CD14-positive monocyte (primary cell): ENCODE results near the gene IGFALS. TPM values are rescaled to one million over a fixed set of nuclear protein-coding genes. Genes with fewer than 3 reads are reported as not detected.

Experiments
- DNase-seq, 3 donors: peaks; one replicate each; pipeline ENCODE4 v3.0.0-alpha.2; 2011 to 2022
- H2AFZ ChIP-seq: 2 replicates; pipeline ENCODE4 v1.6.0; 2012; ENCODE audit warnings: mild to moderate bottlenecking, low read depth, low read length, inconsistent platforms; ENCODE audit not compliant: insufficient read depth, poor library complexity, severe bottlenecking
- H3K27ac ChIP-seq, 2 donors: 1 replicate in 1 of 2; 2 replicates in 1 of 2; pipeline ENCODE4 v1.5.1; 2012 to 2013; ENCODE audit warnings: low read length in 2 of 2, control low read depth in 1 of 2, inconsistent platforms in 1 of 2, low read depth in 1 of 2, mild to moderate bottlenecking in 1 of 2
- H3K27me3 ChIP-seq, 2 donors: one replicate each; pipeline versions ENCODE4 v1.6.0 to v1.6.1; 2011 to 2013; ENCODE audit warnings: low read length in 2 of 2; ENCODE audit not compliant: control insufficient read depth in 2 of 2, insufficient read depth in 2 of 2
- H3K36me3 ChIP-seq, 2 donors: replicated peaks in 1 of 2; 1 replicate in 1 of 2; 2 replicates in 1 of 2; pipeline versions ENCODE4 v1.5.1 to v1.6.1; 2012 to 2013; ENCODE audit warnings: low read length in 2 of 2, control low read depth in 1 of 2, inconsistent platforms in 1 of 2, mild to moderate bottlenecking in 1 of 2; ENCODE audit not compliant: insufficient read depth in 2 of 2, control insufficient read depth in 1 of 2
- H3K4me1 ChIP-seq, 2 donors: 1 replicate in 1 of 2; 2 replicates in 1 of 2; pipeline versions ENCODE4 v1.5.1 to v1.6.1; 2012 to 2013; ENCODE audit warnings: low read length in 2 of 2, control low read depth in 1 of 2, inconsistent platforms in 1 of 2, mild to moderate bottlenecking in 1 of 2, moderate library complexity in 1 of 2; ENCODE audit not compliant: insufficient read depth in 2 of 2, control insufficient read depth in 1 of 2
- H3K4me2 ChIP-seq: replicated peaks from 2 replicates; pipeline ENCODE3; 2012; ENCODE audit warnings: low read length, moderate library complexity, mild to moderate bottlenecking; ENCODE audit not compliant: poor library complexity, severe bottlenecking; ENCODE audit errors: extremely low read depth
- H3K4me3 ChIP-seq, 3 experiments: fragments of 200-600 bp in 1 of 3; sonication (generic) in 1 of 3; replicated peaks in 1 of 3; 1 replicate in 2 of 3; 2 replicates in 1 of 3; pipeline ENCODE4 v1.5.1; 2011 to 2013; ENCODE audit warnings: low read length in 3 of 3, mild to moderate bottlenecking in 3 of 3, control low read depth in 2 of 3, low read depth in 2 of 3, inconsistent platforms in 1 of 3, moderate library complexity in 1 of 3
- H3K79me2 ChIP-seq: 2 replicates; pipeline ENCODE4 v1.6.0; 2012; ENCODE audit warnings: mild to moderate bottlenecking, control low read depth, inconsistent platforms, low read length, moderate library complexity; ENCODE audit not compliant: insufficient read depth
- H3K9ac ChIP-seq: 2 replicates; pipeline ENCODE4 v1.6.0; 2017; ENCODE audit warnings: low read length, mild to moderate bottlenecking; ENCODE audit not compliant: insufficient read depth, poor library complexity, severe bottlenecking
- H3K9me3 ChIP-seq, 2 donors: replicated peaks in 1 of 2; 1 replicate in 1 of 2; 2 replicates in 1 of 2; pipeline versions ENCODE4 v1.5.1 to v1.6.1; 2012 to 2013; ENCODE audit warnings: low read length in 2 of 2, control low read depth in 1 of 2; ENCODE audit not compliant: control insufficient read depth in 1 of 2, insufficient read depth in 1 of 2
- H4K20me1 ChIP-seq: 2 replicates; pipeline ENCODE4 v1.6.0; 2012; ENCODE audit warnings: mild to moderate bottlenecking, low read length, control low read depth, moderate library complexity; ENCODE audit not compliant: insufficient read depth
- H3K27ac Mint-ChIP-seq, 7 donors: one replicate each; pipeline ENCODE4 v1.8.0; 2020; ENCODE audit warnings: mild to moderate bottlenecking in 7 of 7, mixed read lengths in 7 of 7, moderate library complexity in 6 of 7, inconsistent platforms in 2 of 7
- H3K27me3 Mint-ChIP-seq, 3 donors: one replicate each; pipeline ENCODE4 v1.8.0; 2021 to 2022; ENCODE audit warnings: low read depth in 3 of 3, mild to moderate bottlenecking in 3 of 3, mixed read lengths in 3 of 3, moderate library complexity in 3 of 3, inconsistent platforms in 1 of 3
- H3K36me3 Mint-ChIP-seq, 2 donors: one replicate each; pipeline ENCODE4 v1.8.0; 2020; ENCODE audit warnings: mixed read lengths in 2 of 2, inconsistent platforms in 1 of 2, mild to moderate bottlenecking in 1 of 2
- H3K4me1 Mint-ChIP-seq: one replicate; pipeline ENCODE4 v1.8.0; 2020; ENCODE audit warnings: mild to moderate bottlenecking, mixed read lengths
- H3K4me3 Mint-ChIP-seq, 2 donors: one replicate each; pipeline ENCODE4 v1.8.0; 2020; ENCODE audit warnings: mild to moderate bottlenecking in 2 of 2, mixed read lengths in 2 of 2, moderate library complexity in 1 of 2
- H3K9me3 Mint-ChIP-seq, 7 donors: one replicate each; pipeline ENCODE4 v1.8.0; 2020 to 2022; ENCODE audit warnings: mixed read lengths in 7 of 7, mild to moderate bottlenecking in 6 of 7, moderate library complexity in 6 of 7, inconsistent platforms in 2 of 7
- CTCF ChIP-seq: fragments of 200-600 bp; IDR thresholded peaks from one replicate; pipeline ENCODE4 v1.8.0; 2022; ENCODE audit warnings: antibody characterized with exemption, mild to moderate bottlenecking
- WGBS: methylation state at CpG from one replicate; pipeline ENCODE4 v1.1.5; 2013; ENCODE audit warnings: missing lambda C conversion rate; ENCODE audit not compliant: insufficient coverage; 5-methylcytosine and 5-hydroxymethylcytosine counted together
- intact Hi-C, 2 donors: fragments of 100-400 bp; cut with micrococcal nuclease; formaldehyde crosslinking; loops; one replicate each; pipeline versions ENCODE4 v1.15.0 to v1.15.1; 2023
- polyA plus RNA-seq, 3 donors: library from polyadenylated mRNA; depleted of rRNA in 1 of 3; unstranded in 2 of 3; stranded (reverse) in 1 of 3; fragments of 300-500 nt in 2 of 3; fragments of >200 nt in 1 of 3; fragmentation: Illumina TruSeq in 2 of 3; gene quantifications; 1 replicate in 2 of 3; 2 replicates in 1 of 3; pipeline ENCODE4 v1.2.3, GENCODE V29; 2012 to 2021

Gene IGFALS
- polyA plus RNA-seq, 3 donors = 0.07 TPM; not detected in 2

- no peaks in the 10 kb centered on the region for H3K9me3 ChIP-seq
- H3K4me2 ChIP-seq = no peak overlapping the region
- H3K36me3 ChIP-seq = peaks cover 37 to 46% of the 10 kb centered on the region in 2 donors
- intact Hi-C loops = no loop called here
- no peak for TF ChIP-seq CTCF
- Mint-ChIP-seq H3K9me3 (peaks cover 0 to 2% (median 0%) of the 10 kb centered on the region in 7 donors), H3K36me3 (peaks cover 39 to 68% of the 10 kb centered on the region in 2 donors), H3K4me1 (no peaks in the 10 kb centered on the region), H3K27me3 (no peaks in the 10 kb centered on the region), H3K27ac (no peak overlapping the region), H3K4me3 (no peak overlapping the region)
- WGBS = 90% methylated on average over 13 of the region's 18 CpGs
- peaks cover 11% of the 10 kb centered on the region for H4K20me1 ChIP-seq
- H3K4me1 ChIP-seq = no peaks in the 10 kb centered on the region
- H3K79me2 ChIP-seq = no peaks in the 10 kb centered on the region
- no peak overlapping the region for H2AFZ ChIP-seq
- H3K4me3 ChIP-seq = no peak overlapping the region
- H3K27ac ChIP-seq = no peak overlapping the region
- no peaks in the 10 kb centered on the region for H3K27me3 ChIP-seq
- DNase-seq = no peak
- H3K9ac ChIP-seq = no peak overlapping the region
Measured at GRCh38 chr16:1808691-1809090, 15.2 kb upstream of the IGFALS start.

- 100% methylated on average over 5 of the region's 10 CpGs for WGBS
- H3K36me3 Mint-ChIP-seq = peaks cover 32 to 60% of the 10 kb centered on the region in 2 donors
- H3K27me3 Mint-ChIP-seq = no peaks in the 10 kb centered on the region
- no peak for TF ChIP-seq CTCF
- H3K27ac Mint-ChIP-seq = no peak overlapping the region
- Histone ChIP-seq H3K9ac (no peak overlapping the region), H3K4me1 (no peaks in the 10 kb centered on the region), H3K4me3 (no peak overlapping the region), H2AFZ (no peak overlapping the region), H3K36me3 (peaks cover 31 to 38% of the 10 kb centered on the region in 2 donors), H4K20me1 (peaks cover under 1% of the 10 kb centered on the region), H3K27me3 (no peaks in the 10 kb centered on the region), H3K9me3 (no peaks in the 10 kb centered on the region), H3K79me2 (no peaks in the 10 kb centered on the region), H3K4me2 (no peak overlapping the region), H3K27ac (no peak overlapping the region)
- H3K4me3 Mint-ChIP-seq = no peak overlapping the region
- no peak for DNase-seq
- intact Hi-C loops = no loop called here
- H3K4me1 Mint-ChIP-seq = no peaks in the 10 kb centered on the region
- H3K9me3 Mint-ChIP-seq = peaks cover 0 to 2% (median 0%) of the 10 kb centered on the region in 7 donors
Measured at GRCh38 chr16:1807626-1808025, 14.1 kb upstream of the IGFALS start.
